Neural cell (in vitro differentiated cells): Measurements from ENCODE around the gene MUC6. TPM values are rescaled to one million over a fixed set of nuclear protein-coding genes. Genes with fewer than 3 reads are reported as not detected.

ENCODE experiments used
- H2AFZ ChIP-seq: fragments of 200-600, 300-800 bp; sonication (generic), shearing (Covaris generic); 2 replicates; pipeline ENCODE4 v1.6.0; 2014; ENCODE audit warnings: low read depth, mild to moderate bottlenecking, antibody characterized with exemption, low read length, moderate library complexity
- H3F3A ChIP-seq: fragments of 200-600 bp; shearing (Covaris generic); 2 replicates; pipeline ENCODE4 v1.6.1; 2016; ENCODE audit warnings: mild to moderate bottlenecking, moderate library complexity, mixed read lengths, antibody characterized with exemption, low read length; ENCODE audit not compliant: insufficient read depth, poor library complexity, severe bottlenecking
- H3K27ac ChIP-seq: fragments of 200-600, 300-800 bp; sonication (generic), shearing (Covaris generic); 2 replicates; pipeline ENCODE4 v1.5.1; 2014; ENCODE audit warnings: mild to moderate bottlenecking, low read length, moderate library complexity
- H3K27me3 ChIP-seq: fragments of 300-800, 200-600 bp; sonication (generic), shearing (Covaris generic); 2 replicates; pipeline ENCODE4 v1.6.0; 2014; ENCODE audit warnings: mild to moderate bottlenecking, low read depth, low read length, moderate library complexity; ENCODE audit not compliant: insufficient read depth
- H3K36me3 ChIP-seq: fragments of 300-800, 200-600 bp; sonication (generic), shearing (Covaris generic); 2 replicates; pipeline ENCODE4 v1.5.1; 2014; ENCODE audit warnings: mild to moderate bottlenecking, antibody characterized with exemption, low read length, moderate library complexity; ENCODE audit not compliant: insufficient read depth
- H3K4me2 ChIP-seq: fragments of 300-800, 200-600 bp; sonication (generic), shearing (Covaris generic); 2 replicates; pipeline ENCODE4 v1.6.0; 2014; ENCODE audit warnings: mild to moderate bottlenecking, low read length
- H3K4me3 ChIP-seq: fragments of 300-800, 200-600 bp; sonication (generic), shearing (Covaris generic); 2 replicates; pipeline ENCODE4 v1.5.1; 2014; ENCODE audit warnings: mild to moderate bottlenecking, low read length, moderate library complexity
- H3K79me2 ChIP-seq: fragments of 200-600 bp; shearing (Covaris generic); replicated peaks from 2 replicates; pipeline ENCODE4 v1.6.0; 2014; ENCODE audit warnings: mild to moderate bottlenecking, low read length, moderate library complexity; ENCODE audit not compliant: insufficient read depth
- H3K9ac ChIP-seq: fragments of 300-800, 200-600 bp; sonication (generic), shearing (Covaris generic); 2 replicates; pipeline ENCODE4 v1.6.1; 2016; ENCODE audit warnings: mild to moderate bottlenecking, low read length, mixed read lengths
- H3K9me2 ChIP-seq: fragments of 200-600 bp; shearing (Covaris generic); 2 replicates; pipeline ENCODE4 v1.6.1; 2016; ENCODE audit warnings: mild to moderate bottlenecking, low read length, mixed read lengths; ENCODE audit not compliant: insufficient read depth
- H3K9me3 ChIP-seq: fragments of 200-600, 300-800 bp; sonication (generic), shearing (Covaris generic); 2 replicates; pipeline ENCODE4 v1.6.1; 2016; ENCODE audit warnings: mild to moderate bottlenecking, mixed run types, low read length, moderate library complexity, mixed read lengths
- H4K20me1 ChIP-seq: fragments of 200-600 bp; shearing (Covaris generic); 2 replicates; pipeline ENCODE4 v1.6.1; 2016; ENCODE audit warnings: mild to moderate bottlenecking, mixed run types; ENCODE audit not compliant: insufficient read depth
- EP300 ChIP-seq: fragments of 450-650 bp; conservative IDR thresholded peaks from 2 replicates; pipeline ENCODE4 v1.6.1; 2014; ENCODE audit warnings: antibody characterized with exemption, mild to moderate bottlenecking, moderate library complexity; ENCODE audit not compliant: poor library complexity, severe bottlenecking
- EZH2 ChIP-seq: fragments of 200-600, 300-800 bp; shearing (Covaris generic), sonication (generic); IDR thresholded peaks from 2 replicates; pipeline ENCODE4 v1.6.1; 2014; ENCODE audit warnings: antibody characterized with exemption, low read length, borderline replicate concordance, mild to moderate bottlenecking; ENCODE audit not compliant: insufficient read depth, poor library complexity, severe bottlenecking
- MXI1 ChIP-seq: fragments of 450-650 bp; conservative IDR thresholded peaks from 2 replicates; pipeline ENCODE4 v1.6.1; 2014; ENCODE audit warnings: antibody characterized with exemption, mild to moderate bottlenecking; ENCODE audit not compliant: poor library complexity, severe bottlenecking
- POLR2AphosphoS5 ChIP-seq: IDR thresholded peaks from 2 replicates; pipeline ENCODE4 v1.6.1; 2012
- RAD21 ChIP-seq: fragments of 450-650 bp; conservative IDR thresholded peaks from 2 replicates; pipeline ENCODE4 v1.6.1; 2014; ENCODE audit warnings: antibody characterized with exemption, mild to moderate bottlenecking, moderate library complexity
- SMC3 ChIP-seq: fragments of 450-650 bp; conservative IDR thresholded peaks from 2 replicates; pipeline ENCODE4 v1.6.1; 2014; ENCODE audit warnings: antibody characterized with exemption, mild to moderate bottlenecking, moderate library complexity; ENCODE audit not compliant: poor library complexity
- TAF1 ChIP-seq: IDR thresholded peaks from 2 replicates; pipeline ENCODE4 v1.6.1; 2012; ENCODE audit warnings: low read depth
- polyA minus RNA-seq: library from RNA; depleted of rRNA, polyadenylated mRNA; stranded (reverse); fragments of >200 nt; gene quantifications from 2 replicates; pipeline ENCODE4 v1.2.3, GENCODE V29; 2014
- polyA plus RNA-seq: library from polyadenylated mRNA; depleted of rRNA; stranded (reverse); fragments of >200 nt; gene quantifications from 2 replicates; pipeline ENCODE4 v1.2.3, GENCODE V29; 2014
- TF ChIP-seq, protein P1 (sequence below): fragments of 450-650 bp; IDR thresholded peaks from 2 replicates; pipeline ENCODE4 v1.5.1; 2014; ENCODE audit warnings: antibody characterized with exemption, mild to moderate bottlenecking, moderate library complexity; ENCODE audit not compliant: poor library complexity, severe bottlenecking
- TF ChIP-seq, protein P2 (sequence below): IDR thresholded peaks from 2 replicates; pipeline ENCODE4 v1.6.1; 2012; ENCODE audit warnings: borderline replicate concordance

The MUC6 gene, protein sequence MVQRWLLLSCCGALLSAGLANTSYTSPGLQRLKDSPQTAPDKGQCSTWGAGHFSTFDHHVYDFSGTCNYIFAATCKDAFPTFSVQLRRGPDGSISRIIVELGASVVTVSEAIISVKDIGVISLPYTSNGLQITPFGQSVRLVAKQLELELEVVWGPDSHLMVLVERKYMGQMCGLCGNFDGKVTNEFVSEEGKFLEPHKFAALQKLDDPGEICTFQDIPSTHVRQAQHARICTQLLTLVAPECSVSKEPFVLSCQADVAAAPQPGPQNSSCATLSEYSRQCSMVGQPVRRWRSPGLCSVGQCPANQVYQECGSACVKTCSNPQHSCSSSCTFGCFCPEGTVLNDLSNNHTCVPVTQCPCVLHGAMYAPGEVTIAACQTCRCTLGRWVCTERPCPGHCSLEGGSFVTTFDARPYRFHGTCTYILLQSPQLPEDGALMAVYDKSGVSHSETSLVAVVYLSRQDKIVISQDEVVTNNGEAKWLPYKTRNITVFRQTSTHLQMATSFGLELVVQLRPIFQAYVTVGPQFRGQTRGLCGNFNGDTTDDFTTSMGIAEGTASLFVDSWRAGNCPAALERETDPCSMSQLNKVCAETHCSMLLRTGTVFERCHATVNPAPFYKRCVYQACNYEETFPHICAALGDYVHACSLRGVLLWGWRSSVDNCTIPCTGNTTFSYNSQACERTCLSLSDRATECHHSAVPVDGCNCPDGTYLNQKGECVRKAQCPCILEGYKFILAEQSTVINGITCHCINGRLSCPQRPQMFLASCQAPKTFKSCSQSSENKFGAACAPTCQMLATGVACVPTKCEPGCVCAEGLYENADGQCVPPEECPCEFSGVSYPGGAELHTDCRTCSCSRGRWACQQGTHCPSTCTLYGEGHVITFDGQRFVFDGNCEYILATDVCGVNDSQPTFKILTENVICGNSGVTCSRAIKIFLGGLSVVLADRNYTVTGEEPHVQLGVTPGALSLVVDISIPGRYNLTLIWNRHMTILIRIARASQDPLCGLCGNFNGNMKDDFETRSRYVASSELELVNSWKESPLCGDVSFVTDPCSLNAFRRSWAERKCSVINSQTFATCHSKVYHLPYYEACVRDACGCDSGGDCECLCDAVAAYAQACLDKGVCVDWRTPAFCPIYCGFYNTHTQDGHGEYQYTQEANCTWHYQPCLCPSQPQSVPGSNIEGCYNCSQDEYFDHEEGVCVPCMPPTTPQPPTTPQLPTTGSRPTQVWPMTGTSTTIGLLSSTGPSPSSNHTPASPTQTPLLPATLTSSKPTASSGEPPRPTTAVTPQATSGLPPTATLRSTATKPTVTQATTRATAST (N-terminal part only)
- polyA plus RNA-seq (not detected in 2 replicates), polyA minus RNA-seq (not detected in 2 replicates)

DNA sequence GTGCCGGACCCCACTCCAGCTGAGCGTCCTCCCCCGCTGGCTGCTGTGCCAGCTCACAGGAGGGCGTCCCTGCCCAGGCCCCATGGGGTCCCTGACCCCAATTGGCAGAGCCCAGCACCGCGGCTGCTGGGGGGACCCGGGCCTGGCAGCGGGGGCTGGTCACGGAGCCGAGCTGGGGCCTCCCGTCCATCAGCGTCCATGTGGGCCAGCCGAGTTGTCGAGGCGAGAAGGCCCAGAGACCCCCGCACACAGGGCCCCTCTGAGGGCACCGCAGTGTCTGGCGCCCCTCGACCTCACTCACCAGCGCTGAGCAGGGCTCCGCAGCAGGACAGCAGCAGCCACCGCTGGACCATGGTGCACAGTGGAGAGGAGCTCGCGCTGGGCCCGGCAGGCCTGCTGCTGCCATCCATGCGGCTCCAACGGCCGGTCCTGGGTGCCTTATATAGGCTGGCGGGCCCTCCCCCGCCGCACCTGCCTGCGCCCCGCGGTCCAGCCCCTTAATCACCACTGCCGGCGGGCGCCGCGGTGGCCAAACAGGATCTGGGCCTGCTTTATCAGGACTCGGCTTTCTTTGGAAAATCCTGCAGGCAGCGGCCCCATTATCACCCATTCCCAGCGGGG, at the start of gene MUC6:
MUC6 (minus strand) TSS at position 416 of the 621 bp plus-strand sequence; CDS start at position 353, 63 bp downstream.
- H3K79me2 ChIP-seq, result no peaks in the 10 kb centered on the region
- no peaks in the 10 kb centered on the region for H3K36me3 ChIP-seq
- no peak within 1 kb of the TSS for H2AFZ ChIP-seq
- H3F3A ChIP-seq, result no peaks in the 10 kb centered on the region
- no peak within 1 kb of the TSS for H3K27ac ChIP-seq
- TF ChIP-seq POLR2AphosphoS5, result no peak
- TF ChIP-seq, protein P1, sequence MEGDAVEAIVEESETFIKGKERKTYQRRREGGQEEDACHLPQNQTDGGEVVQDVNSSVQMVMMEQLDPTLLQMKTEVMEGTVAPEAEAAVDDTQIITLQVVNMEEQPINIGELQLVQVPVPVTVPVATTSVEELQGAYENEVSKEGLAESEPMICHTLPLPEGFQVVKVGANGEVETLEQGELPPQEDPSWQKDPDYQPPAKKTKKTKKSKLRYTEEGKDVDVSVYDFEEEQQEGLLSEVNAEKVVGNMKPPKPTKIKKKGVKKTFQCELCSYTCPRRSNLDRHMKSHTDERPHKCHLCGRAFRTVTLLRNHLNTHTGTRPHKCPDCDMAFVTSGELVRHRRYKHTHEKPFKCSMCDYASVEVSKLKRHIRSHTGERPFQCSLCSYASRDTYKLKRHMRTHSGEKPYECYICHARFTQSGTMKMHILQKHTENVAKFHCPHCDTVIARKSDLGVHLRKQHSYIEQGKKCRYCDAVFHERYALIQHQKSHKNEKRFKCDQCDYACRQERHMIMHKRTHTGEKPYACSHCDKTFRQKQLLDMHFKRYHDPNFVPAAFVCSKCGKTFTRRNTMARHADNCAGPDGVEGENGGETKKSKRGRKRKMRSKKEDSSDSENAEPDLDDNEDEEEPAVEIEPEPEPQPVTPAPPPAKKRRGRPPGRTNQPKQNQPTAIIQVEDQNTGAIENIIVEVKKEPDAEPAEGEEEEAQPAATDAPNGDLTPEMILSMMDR, result no peak
- no peak for TF ChIP-seq TAF1
- TF ChIP-seq EZH2, result no peak
- TF ChIP-seq SMC3, result no peak
- TF ChIP-seq EP300, result no peak
- TF ChIP-seq RAD21, result no peak
- TF ChIP-seq, protein P2, sequence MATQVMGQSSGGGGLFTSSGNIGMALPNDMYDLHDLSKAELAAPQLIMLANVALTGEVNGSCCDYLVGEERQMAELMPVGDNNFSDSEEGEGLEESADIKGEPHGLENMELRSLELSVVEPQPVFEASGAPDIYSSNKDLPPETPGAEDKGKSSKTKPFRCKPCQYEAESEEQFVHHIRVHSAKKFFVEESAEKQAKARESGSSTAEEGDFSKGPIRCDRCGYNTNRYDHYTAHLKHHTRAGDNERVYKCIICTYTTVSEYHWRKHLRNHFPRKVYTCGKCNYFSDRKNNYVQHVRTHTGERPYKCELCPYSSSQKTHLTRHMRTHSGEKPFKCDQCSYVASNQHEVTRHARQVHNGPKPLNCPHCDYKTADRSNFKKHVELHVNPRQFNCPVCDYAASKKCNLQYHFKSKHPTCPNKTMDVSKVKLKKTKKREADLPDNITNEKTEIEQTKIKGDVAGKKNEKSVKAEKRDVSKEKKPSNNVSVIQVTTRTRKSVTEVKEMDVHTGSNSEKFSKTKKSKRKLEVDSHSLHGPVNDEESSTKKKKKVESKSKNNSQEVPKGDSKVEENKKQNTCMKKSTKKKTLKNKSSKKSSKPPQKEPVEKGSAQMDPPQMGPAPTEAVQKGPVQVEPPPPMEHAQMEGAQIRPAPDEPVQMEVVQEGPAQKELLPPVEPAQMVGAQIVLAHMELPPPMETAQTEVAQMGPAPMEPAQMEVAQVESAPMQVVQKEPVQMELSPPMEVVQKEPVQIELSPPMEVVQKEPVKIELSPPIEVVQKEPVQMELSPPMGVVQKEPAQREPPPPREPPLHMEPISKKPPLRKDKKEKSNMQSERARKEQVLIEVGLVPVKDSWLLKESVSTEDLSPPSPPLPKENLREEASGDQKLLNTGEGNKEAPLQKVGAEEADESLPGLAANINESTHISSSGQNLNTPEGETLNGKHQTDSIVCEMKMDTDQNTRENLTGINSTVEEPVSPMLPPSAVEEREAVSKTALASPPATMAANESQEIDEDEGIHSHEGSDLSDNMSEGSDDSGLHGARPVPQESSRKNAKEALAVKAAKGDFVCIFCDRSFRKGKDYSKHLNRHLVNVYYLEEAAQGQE, result no peak
- no peak for TF ChIP-seq MXI1
- H3K9ac ChIP-seq, result no peak within 1 kb of the TSS
- H4K20me1 ChIP-seq, result no peaks in the 10 kb centered on the region
- no peaks in the 10 kb centered on the region for H3K9me3 ChIP-seq
- no peak within 1 kb of the TSS for H3K4me3 ChIP-seq
- H3K4me2 ChIP-seq, result no peak within 1 kb of the TSS
- no peaks in the 10 kb centered on the region for H3K9me2 ChIP-seq
- H3K27me3 ChIP-seq, result no peaks in the 10 kb centered on the region
